Urinary bladder (tissue), 4 donors: Measurements from ENCODE around the gene PQBP1. TPM values are rescaled to one million over a fixed set of nuclear protein-coding genes. Genes with fewer than 3 reads are reported as not detected.

Experiments
- DNase-seq: peaks from one replicate; pipeline ENCODE4 v3.0.0-alpha.2; 2015; ENCODE audit errors: extremely low spot score
- H3K27ac ChIP-seq: one replicate; pipeline ENCODE4 v1.5.1; 2013; ENCODE audit warnings: low read depth, mild to moderate bottlenecking, moderate library complexity
- H3K36me3 ChIP-seq: one replicate; pipeline ENCODE4 v1.6.1; 2013; ENCODE audit warnings: mild to moderate bottlenecking, moderate library complexity; ENCODE audit not compliant: insufficient read depth
- H3K4me1 ChIP-seq: one replicate; pipeline ENCODE4 v1.6.1; 2013; ENCODE audit warnings: mild to moderate bottlenecking, moderate library complexity; ENCODE audit not compliant: insufficient read depth
- H3K4me3 ChIP-seq: one replicate; pipeline ENCODE4 v1.5.1; 2013; ENCODE audit warnings: low read depth, low read length
- WGBS: extraction: QIAGEN DNeasy Blood & Tissue Kit; methylation state at CpG from one replicate; pipeline ENCODE4 v1.1.7; 2013; 5-methylcytosine and 5-hydroxymethylcytosine counted together
- polyA plus RNA-seq: library from polyadenylated mRNA; stranded (reverse); fragments of 200-250 nt; gene quantifications from one replicate; pipeline ENCODE4 v1.2.3, GENCODE V29; 2013
- total RNA-seq: library from RNA; depleted of rRNA; stranded (reverse); fragments of >200 nt; gene quantifications from one replicate; pipeline ENCODE4 v1.2.3, GENCODE V29; 2014
- donor health status: healthy with polysubstance abuse.
- donor health status: healthy.

The PQBP1 gene
- total and polyA plus RNA-seq, 2 donors, result 13.9 to 102 TPM

GRCh38 chrX:48891402-48892288 lies 6.1 kb upstream of the PQBP1 start:
- no peaks in the 10 kb centered on the region for H3K36me3 ChIP-seq
- no peaks in the 10 kb centered on the region for H3K4me1 ChIP-seq
- peak; percentile 65 for DNase-seq
- peak overlapping the region; percentile 67 for H3K4me3 ChIP-seq
- peak overlapping the region; percentile 87 for H3K27ac ChIP-seq
- 2% methylated on average over 68 of the region's 68 CpGs for WGBS

DNA sequence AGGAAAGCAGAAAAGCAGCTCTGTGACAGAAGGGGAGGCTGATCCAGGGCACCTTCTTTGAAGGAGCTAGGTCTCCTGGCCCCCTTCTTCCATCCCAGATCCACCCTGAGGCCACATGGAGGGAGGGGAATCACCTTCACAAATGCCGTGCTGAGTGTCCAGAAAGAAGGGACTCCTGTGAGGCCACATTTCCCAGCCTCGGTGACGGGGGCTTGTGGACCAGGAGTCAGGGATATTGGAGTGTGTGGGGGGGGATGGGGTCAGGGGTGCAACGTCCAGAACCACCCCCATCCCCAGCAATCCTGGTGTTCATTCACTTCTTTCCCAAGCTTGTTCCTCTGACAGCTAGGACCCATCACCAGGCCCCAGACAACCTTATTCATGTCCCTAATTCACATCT lies 4.8 kb upstream of the PQBP1 start:
- H3K36me3 ChIP-seq, result no peaks in the 10 kb centered on the region
- H3K27ac ChIP-seq, result no peak overlapping the region
- H3K4me3 ChIP-seq, result no peak overlapping the region
- H3K4me1 ChIP-seq, result no peaks in the 10 kb centered on the region
- 95% methylated on average over 4 of the region's 4 CpGs for WGBS
- DNase-seq, result no peak

GRCh38 chrX:48893556-48894348 lies 4.0 kb upstream of the PQBP1 start:
- no peak for DNase-seq
- H3K4me1 ChIP-seq, result no peaks in the 10 kb centered on the region
- H3K4me3 ChIP-seq, result no peak overlapping the region
- 94% methylated on average over 16 of the region's 16 CpGs for WGBS
- no peak overlapping the region for H3K27ac ChIP-seq
- no peaks in the 10 kb centered on the region for H3K36me3 ChIP-seq

DNA sequence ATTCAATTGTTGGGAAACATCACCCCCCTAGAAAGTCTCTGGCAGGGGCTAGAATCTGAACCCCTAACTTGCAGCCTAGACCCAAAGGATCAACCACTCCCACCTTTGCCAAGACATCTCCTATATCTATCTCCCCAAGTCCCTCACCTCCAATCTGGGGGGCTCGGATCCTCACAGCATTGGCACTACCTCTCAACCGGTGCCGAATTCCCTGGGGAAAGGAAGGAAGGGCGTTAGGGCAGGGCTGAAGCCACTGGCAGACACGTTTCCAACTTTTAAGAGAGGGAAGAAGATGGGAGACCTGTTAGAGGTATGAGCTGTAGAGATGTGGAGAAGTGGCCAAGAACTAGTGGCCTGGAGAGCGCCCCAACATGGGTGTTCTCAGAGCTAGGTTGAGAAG lies 2.8 kb upstream of the PQBP1 start:
- H3K4me1 ChIP-seq, result no peaks in the 10 kb centered on the region
- WGBS, result 83% methylated on average over 6 of the region's 6 CpGs
- no peaks in the 10 kb centered on the region for H3K36me3 ChIP-seq
- H3K27ac ChIP-seq, result no peak overlapping the region
- no peak for DNase-seq
- no peak overlapping the region for H3K4me3 ChIP-seq

- Histone ChIP-seq H3K4me1 (no peaks in the 10 kb centered on the region), H3K36me3 (no peaks in the 10 kb centered on the region), H3K27ac (peak overlapping the region; percentile 95), H3K4me3 (peak overlapping the region; percentile 64)
- 47% methylated on average over 9 of the region's 9 CpGs for WGBS
- DNase-seq, result no peak
Measured at GRCh38 chrX:48896611-48897011, 1.1 kb upstream of the PQBP1 start.

DNA sequence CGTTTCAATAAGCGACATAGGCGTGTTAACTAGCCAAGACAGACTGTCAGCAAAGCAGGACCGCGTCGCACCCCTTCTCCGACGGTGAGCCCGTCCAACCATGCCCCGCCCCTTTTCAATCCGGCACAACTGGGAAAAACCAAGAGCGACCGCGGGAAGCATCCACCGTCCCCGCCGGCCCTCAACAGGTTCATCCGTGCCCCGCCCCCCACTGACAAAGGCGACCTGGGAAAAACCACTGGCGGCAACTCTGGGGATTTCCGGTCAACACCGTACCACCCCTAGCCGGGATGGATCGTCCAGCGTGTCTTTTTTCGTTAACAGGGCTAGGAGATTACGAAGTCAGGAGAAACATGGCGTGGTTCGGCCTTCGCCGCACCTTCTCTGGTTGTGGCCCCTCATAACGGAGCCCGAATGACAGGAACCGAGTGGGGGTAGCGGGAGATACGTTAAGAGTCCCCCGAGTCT lies 539 bp upstream of the PQBP1 start:
- H3K4me1 ChIP-seq, result no peaks in the 10 kb centered on the region
- H3K36me3 ChIP-seq, result no peaks in the 10 kb centered on the region
- peak; percentile 54 for DNase-seq
- H3K4me3 ChIP-seq, result peak overlapping the region; percentile 64
- under 1% methylated on average over 38 of the region's 38 CpGs for WGBS
- peak overlapping the region; percentile 95 for H3K27ac ChIP-seq

DNA sequence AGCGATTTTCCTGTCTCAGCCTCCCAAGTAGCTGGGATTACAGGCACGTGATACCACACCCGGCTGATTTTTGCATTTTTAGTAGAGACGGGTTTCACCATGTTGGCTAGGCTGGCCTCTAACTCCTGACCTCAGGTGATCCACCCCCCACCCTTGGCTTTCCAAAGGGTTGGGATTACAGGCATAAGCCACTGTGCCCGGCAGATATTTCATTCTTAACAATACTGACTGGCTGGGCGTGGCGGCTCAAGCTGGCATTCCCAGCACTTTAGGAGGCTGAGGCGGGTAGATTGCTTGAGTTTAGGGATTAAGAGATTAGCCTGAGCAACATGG lies 1.3 kb downstream of the PQBP1 start:
- Histone ChIP-seq H3K4me3 (no peak overlapping the region), H3K36me3 (no peaks in the 10 kb centered on the region), H3K27ac (no peak overlapping the region), H3K4me1 (no peaks in the 10 kb centered on the region)
- WGBS, result 82% methylated on average over 8 of the region's 8 CpGs
- DNase-seq, result no peak

DNA sequence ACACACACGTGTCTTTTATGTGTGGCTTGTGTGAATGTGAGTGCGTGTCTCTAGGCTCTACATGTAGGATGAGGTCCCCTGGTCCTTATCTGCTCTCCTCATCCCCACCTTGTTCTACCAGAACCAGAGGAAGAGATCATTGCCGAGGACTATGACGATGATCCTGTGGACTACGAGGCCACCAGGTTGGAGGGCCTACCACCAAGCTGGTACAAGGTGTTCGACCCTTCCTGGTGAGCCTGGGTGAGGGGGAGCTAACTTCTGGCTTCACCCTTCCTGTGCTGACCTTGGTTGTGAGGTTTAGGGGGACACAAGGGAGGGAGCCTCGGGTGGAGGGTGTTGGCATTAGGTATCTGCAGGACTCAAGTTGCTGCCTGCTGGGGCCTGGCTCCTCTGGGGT lies 3.3 kb downstream of the PQBP1 start:
- DNase-seq, result no peak
- Histone ChIP-seq H3K27ac (no peak overlapping the region), H3K4me3 (no peak overlapping the region), H3K36me3 (peaks cover 3% of the 10 kb centered on the region), H3K4me1 (no peaks in the 10 kb centered on the region)
- 91% methylated on average over 7 of the region's 7 CpGs for WGBS

- H3K27ac ChIP-seq, result no peak overlapping the region
- H3K4me3 ChIP-seq, result no peak overlapping the region
- 93% methylated on average over 20 of the region's 20 CpGs for WGBS
- H3K4me1 ChIP-seq, result no peaks in the 10 kb centered on the region
- H3K36me3 ChIP-seq, result peaks cover 4% of the 10 kb centered on the region
- no peak for DNase-seq
Measured at GRCh38 chrX:48902135-48902534, 4.4 kb downstream of the PQBP1 start.

DNA sequence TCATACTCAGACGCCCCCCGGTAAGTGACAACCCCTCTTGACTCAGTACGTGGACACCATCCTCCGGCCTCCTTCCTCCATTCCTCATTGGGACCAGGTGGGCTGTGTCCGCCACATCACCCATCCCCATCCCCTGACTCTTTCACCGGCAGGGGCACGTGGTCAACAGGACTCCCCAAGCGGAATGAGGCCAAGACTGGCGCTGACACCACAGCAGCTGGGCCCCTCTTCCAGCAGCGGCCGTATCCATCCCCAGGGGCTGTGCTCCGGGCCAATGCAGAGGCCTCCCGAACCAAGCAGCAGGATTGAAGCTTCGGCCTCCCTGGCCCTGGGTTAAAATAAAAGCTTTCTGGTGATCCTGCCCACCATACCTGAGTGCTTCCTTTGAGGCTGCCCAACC lies 5.0 kb downstream of the PQBP1 start:
- DNase-seq, result no peak
- H3K36me3 ChIP-seq, result peaks cover 4% of the 10 kb centered on the region
- H3K4me1 ChIP-seq, result no peaks in the 10 kb centered on the region
- no peak overlapping the region for H3K27ac ChIP-seq
- no peak overlapping the region for H3K4me3 ChIP-seq
- WGBS, result 81% methylated on average over 14 of the region's 14 CpGs

DNA sequence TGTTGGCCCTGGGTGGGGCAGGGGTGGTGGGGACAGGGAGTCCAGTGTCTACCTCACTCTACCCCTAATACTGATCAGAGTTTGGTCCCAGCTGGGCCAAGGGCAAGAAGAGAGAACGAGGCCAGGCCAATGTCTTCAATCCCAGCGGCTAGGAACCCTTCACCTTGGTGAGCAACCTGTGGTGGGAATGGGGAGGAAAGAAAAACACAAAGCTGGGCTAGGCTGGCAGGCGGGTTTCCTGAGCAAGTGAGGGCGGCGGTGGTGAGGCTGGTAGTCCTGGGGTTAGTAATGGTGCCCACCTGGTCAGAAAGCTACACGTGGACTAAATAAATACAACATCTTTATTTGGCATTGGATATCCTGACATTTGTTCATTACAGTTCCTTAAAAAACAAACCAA lies 5.6 kb downstream of the PQBP1 start:
- no peak overlapping the region for H3K4me3 ChIP-seq
- H3K4me1 ChIP-seq, result no peaks in the 10 kb centered on the region
- H3K36me3 ChIP-seq, result peaks cover 4% of the 10 kb centered on the region
- 85% methylated on average over 6 of the region's 6 CpGs for WGBS
- DNase-seq, result no peak
- H3K27ac ChIP-seq, result no peak overlapping the region

- H3K36me3 ChIP-seq, result peaks cover 4% of the 10 kb centered on the region
- 78% methylated on average over 8 of the region's 8 CpGs for WGBS
- no peak for DNase-seq
- no peak overlapping the region for H3K27ac ChIP-seq
- no peaks in the 10 kb centered on the region for H3K4me1 ChIP-seq
- no peak overlapping the region for H3K4me3 ChIP-seq
Measured at GRCh38 chrX:48904180-48904579, 6.5 kb downstream of the PQBP1 start.

DNA sequence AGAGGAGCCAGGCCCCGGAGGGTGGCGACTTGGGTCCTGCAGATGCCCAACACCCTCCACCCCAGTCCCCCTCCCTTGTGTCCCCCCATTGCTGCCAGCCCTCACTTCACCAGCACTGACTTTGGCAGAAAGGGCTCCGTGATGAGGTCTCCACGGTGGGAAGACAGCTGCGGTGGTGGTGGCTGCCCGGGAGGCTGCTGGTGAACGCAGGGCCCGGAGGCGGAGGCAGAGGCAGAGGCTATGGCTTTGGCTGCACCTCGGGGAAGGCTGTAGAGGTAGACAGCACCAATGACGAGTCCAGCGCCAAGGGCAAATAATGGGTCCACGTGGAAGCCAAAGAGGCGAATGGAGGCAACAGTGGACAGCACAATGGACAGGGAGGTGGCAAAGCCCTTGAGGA lies 6.9 kb downstream of the PQBP1 start:
- Histone ChIP-seq H3K27ac (no peak overlapping the region), H3K4me3 (no peak overlapping the region)
- WGBS, result 81% methylated on average over 14 of the region's 14 CpGs

More for the DNA sequence above, 6.9 kb downstream of the PQBP1 start:
- no peak for DNase-seq
- H3K4me1 ChIP-seq, result no peaks in the 10 kb centered on the region
- H3K36me3 ChIP-seq, result peaks cover 4% of the 10 kb centered on the region
